Body of pancreas (tissue), 4 donors: ENCODE results near the gene CCDC175.

Source experiments
- CTCF ChIP-seq, 7 experiments: fragments of 450-650 bp in 4 of 7; fragments of 200-600 bp in 3 of 7; sonication (generic) in 3 of 7; IDR thresholded peaks; one replicate each; pipeline ENCODE4 v1.5.1; 2016 to 2019; ENCODE audit warnings: antibody characterized with exemption in 7 of 7
- POLR2A ChIP-seq, 3 donors: fragments of 450-650 bp; IDR thresholded peaks; one replicate each; pipeline ENCODE4 v1.6.1; 2016; ENCODE audit warnings: antibody characterized with exemption in 3 of 3, mild to moderate bottlenecking in 2 of 3

DNA sequence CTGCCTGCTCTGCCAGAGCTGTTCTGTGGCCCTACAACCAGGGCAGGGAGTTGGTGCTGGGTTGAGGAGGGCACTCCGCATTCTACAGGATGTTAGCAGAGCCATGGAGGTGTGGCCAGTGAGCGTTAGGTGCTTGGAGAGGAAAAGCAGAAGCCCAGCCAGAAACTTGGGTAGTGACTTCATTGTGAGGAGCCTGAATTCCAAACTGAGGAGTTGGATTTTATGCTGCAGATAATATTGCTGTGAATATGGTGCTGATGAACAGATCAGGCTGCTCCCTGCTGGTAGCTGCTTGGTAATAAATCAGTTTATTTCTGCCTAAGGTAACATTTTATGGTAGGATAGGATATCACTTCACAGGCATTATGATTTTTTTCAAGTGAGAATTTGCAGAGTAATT is 7.1 kb upstream of the CCDC175 start:
- TF ChIP-seq CTCF (IDR thresholded peaks at IDR 0.05) (no peak), POLR2A (IDR thresholded peaks at IDR 0.05) (no peak)
